Loucy (cell line): ENCODE measurements around the gene BIN1.

Experiments used
- H2AFZ ChIP-seq: fragments of 200-600 bp; sonication (generic); 2 replicates; pipeline ENCODE4 v1.6.0; 2016; ENCODE audit warnings: antibody characterized with exemption, mild to moderate bottlenecking, low read length, moderate library complexity
- H3F3A ChIP-seq: fragments of 200-600 bp; 2 replicates; pipeline ENCODE4 v1.6.0; 2016; ENCODE audit warnings: antibody characterized with exemption, low read depth, mild to moderate bottlenecking
- H3K27me3 ChIP-seq: fragments of 200-600 bp; sonication (generic); 2 replicates; pipeline ENCODE4 v1.6.1; 2014; ENCODE audit warnings: low read length, mild to moderate bottlenecking; ENCODE audit not compliant: insufficient read depth, poor library complexity, severe bottlenecking
- H3K36me3 ChIP-seq: fragments of 200-600 bp; sonication (generic); 2 replicates; pipeline ENCODE4 v1.6.1; 2016; ENCODE audit warnings: low read length; ENCODE audit not compliant: insufficient read depth
- H3K4me1 ChIP-seq: fragments of 200-600 bp; sonication (generic); 2 replicates; pipeline ENCODE4 v1.5.1; 2014; ENCODE audit warnings: low read length, mild to moderate bottlenecking; ENCODE audit not compliant: insufficient read depth, poor library complexity, severe bottlenecking
- H3K4me2 ChIP-seq: fragments of 200-600 bp; sonication (generic); 2 replicates; pipeline ENCODE4 v1.6.0; 2014; ENCODE audit warnings: antibody characterized with exemption, low read length, low read depth, mild to moderate bottlenecking; ENCODE audit not compliant: poor library complexity, severe bottlenecking
- H3K4me3 ChIP-seq: fragments of 200-600 bp; sonication (generic); 2 replicates; pipeline ENCODE4 v1.5.1; 2014; ENCODE audit warnings: low read length, mild to moderate bottlenecking, mixed read lengths; ENCODE audit not compliant: poor library complexity, severe bottlenecking
- H3K79me2 ChIP-seq: fragments of 200-600 bp; sonication (generic); 2 replicates; pipeline ENCODE4 v1.6.1; 2014; ENCODE audit warnings: low read length; ENCODE audit not compliant: insufficient read depth
- H3K9ac ChIP-seq: fragments of 200-600 bp; sonication (generic); 2 replicates; pipeline ENCODE4 v1.6.0; 2014; ENCODE audit warnings: mild to moderate bottlenecking, low read depth, low read length, moderate library complexity; ENCODE audit not compliant: poor library complexity, severe bottlenecking
- H3K9me2 ChIP-seq: fragments of 200-600 bp; sonication (generic); replicated peaks from 2 replicates; pipeline ENCODE4 v1.6.1; 2016; ENCODE audit warnings: low read depth, low read length, mixed read lengths
- H3K9me3 ChIP-seq: fragments of 200-600 bp; sonication (generic); 2 replicates; pipeline ENCODE4 v1.6.1; 2014; ENCODE audit warnings: mild to moderate bottlenecking, antibody characterized with exemption, low read length, low read depth; ENCODE audit not compliant: insufficient read depth
- H4K20me1 ChIP-seq: fragments of 200-600 bp; sonication (generic); 2 replicates; pipeline ENCODE4 v1.6.0; 2014; ENCODE audit warnings: antibody characterized with exemption, low read length, mild to moderate bottlenecking; ENCODE audit not compliant: insufficient read depth, poor library complexity, severe bottlenecking
- EZH2phosphoT487 ChIP-seq: fragments of 200-600 bp; IDR thresholded peaks from 2 replicates; pipeline ENCODE4 v1.6.1; 2018; ENCODE audit warnings: antibody characterized with exemption, mild to moderate bottlenecking, moderate library complexity, borderline replicate concordance
- TF ChIP-seq, protein P1 (sequence below): fragments of 200-600 bp; sonication (generic); conservative IDR thresholded peaks from 2 replicates; pipeline ENCODE4 v1.5.1; 2014; ENCODE audit warnings: mild to moderate bottlenecking, antibody characterized with exemption, low read length

The BIN1 gene

DNA sequence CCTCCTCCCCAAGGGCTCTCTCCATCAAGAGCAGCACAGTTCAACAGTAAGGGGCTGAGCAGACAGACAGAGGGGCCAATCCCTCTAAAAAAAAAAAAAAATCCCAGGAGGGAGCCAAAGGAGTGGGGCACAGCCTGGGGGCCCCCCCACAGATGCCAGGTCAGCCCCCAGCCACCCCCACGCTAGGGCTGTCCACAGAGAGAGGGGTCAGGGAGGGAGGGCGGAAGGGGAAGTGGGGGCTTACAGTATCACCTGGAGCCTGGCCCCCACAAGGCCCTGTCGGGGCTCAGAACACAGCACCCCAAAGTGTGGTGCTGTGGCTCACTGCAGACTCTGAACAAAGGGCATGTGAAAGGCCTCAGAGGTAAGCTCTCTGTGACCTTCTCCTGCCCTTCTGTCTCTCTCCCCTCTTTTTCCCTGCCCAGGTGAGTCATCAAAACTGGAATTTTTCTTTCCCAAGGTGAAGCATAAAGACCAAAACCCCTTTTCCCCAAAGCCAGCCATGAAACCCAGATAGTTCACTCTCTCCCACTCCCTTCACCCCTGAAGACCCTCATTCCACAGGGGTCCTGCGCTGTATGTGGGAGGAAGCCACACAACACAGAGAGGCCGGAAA is 13.9 kb downstream of the BIN1 start:
- Histone ChIP-seq H3K9me2 (no peaks in the 10 kb centered on the region), H3K79me2 (no peaks in the 10 kb centered on the region), H3K9ac (no peak overlapping the region), H3K9me3 (no peaks in the 10 kb centered on the region), H3K4me3 (no peak overlapping the region), H2AFZ (no peak overlapping the region), H3K27me3 (no peaks in the 10 kb centered on the region), H3K36me3 (no peaks in the 10 kb centered on the region), H4K20me1 (no peaks in the 10 kb centered on the region), H3K4me1 (no peaks in the 10 kb centered on the region), H3F3A (no peaks in the 10 kb centered on the region), H3K4me2 (no peak overlapping the region)
- TF ChIP-seq EZH2phosphoT487, result no peak
- TF ChIP-seq, protein P1, sequence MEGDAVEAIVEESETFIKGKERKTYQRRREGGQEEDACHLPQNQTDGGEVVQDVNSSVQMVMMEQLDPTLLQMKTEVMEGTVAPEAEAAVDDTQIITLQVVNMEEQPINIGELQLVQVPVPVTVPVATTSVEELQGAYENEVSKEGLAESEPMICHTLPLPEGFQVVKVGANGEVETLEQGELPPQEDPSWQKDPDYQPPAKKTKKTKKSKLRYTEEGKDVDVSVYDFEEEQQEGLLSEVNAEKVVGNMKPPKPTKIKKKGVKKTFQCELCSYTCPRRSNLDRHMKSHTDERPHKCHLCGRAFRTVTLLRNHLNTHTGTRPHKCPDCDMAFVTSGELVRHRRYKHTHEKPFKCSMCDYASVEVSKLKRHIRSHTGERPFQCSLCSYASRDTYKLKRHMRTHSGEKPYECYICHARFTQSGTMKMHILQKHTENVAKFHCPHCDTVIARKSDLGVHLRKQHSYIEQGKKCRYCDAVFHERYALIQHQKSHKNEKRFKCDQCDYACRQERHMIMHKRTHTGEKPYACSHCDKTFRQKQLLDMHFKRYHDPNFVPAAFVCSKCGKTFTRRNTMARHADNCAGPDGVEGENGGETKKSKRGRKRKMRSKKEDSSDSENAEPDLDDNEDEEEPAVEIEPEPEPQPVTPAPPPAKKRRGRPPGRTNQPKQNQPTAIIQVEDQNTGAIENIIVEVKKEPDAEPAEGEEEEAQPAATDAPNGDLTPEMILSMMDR, result no peak

DNA sequence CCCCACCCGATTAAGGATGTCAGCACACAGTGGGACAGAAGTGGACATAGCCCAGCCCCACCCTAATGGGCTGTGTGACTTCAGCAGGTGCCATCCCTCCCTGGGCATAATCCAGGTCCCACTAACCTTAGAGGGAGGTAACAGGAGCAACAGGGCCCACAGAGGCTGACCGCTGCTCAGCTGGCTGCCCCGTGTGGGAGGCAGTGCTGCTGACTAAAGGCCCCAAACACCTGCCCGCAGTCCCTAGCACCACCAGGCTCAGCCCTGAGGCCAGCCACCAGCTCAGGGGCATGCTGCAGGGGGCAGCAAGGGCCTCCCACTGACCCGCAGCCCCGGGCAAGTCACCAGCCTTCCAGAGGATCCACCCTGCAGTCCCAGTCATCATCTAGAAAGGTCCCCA is 14.6 kb downstream of the BIN1 start:
- TF ChIP-seq, protein P1, result no peak
- TF ChIP-seq EZH2phosphoT487, result no peak
- H3K4me1 ChIP-seq, result no peaks in the 10 kb centered on the region
- H3K4me3 ChIP-seq, result no peak overlapping the region
- H3F3A ChIP-seq, result no peaks in the 10 kb centered on the region
- no peaks in the 10 kb centered on the region for H4K20me1 ChIP-seq
- H3K36me3 ChIP-seq, result no peaks in the 10 kb centered on the region
- no peak overlapping the region for H3K4me2 ChIP-seq
- H3K79me2 ChIP-seq, result no peaks in the 10 kb centered on the region
- H3K9ac ChIP-seq, result no peak overlapping the region
- no peaks in the 10 kb centered on the region for H3K27me3 ChIP-seq
- no peak overlapping the region for H2AFZ ChIP-seq
- H3K9me2 ChIP-seq, result no peaks in the 10 kb centered on the region
- H3K9me3 ChIP-seq, result no peaks in the 10 kb centered on the region

DNA sequence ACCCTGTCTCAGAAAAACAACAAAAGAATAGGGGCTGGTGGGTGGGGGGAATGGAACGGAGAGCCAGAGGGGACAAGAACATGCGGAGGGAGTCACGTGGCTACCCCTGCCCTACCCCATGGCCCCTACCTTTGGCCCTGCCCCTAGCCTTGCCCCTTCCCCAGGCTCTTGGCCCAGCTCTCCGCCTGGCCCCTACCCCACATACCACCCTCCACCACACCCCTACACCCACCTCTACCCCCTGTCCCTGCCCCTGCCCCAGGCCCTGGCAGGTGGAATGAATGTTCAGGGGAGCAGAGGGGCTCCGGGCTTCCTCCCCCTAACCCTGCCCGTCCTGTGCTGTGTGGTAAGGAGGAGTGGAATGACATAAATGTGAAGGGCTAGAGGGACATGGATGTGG is 15.1 kb downstream of the BIN1 start:
- H3K9me2 ChIP-seq, result no peaks in the 10 kb centered on the region
- H3K27me3 ChIP-seq, result no peaks in the 10 kb centered on the region
- no peaks in the 10 kb centered on the region for H3K9me3 ChIP-seq
- no peaks in the 10 kb centered on the region for H3K79me2 ChIP-seq
- no peaks in the 10 kb centered on the region for H3K4me1 ChIP-seq
- H3K4me3 ChIP-seq, result no peak overlapping the region
- TF ChIP-seq EZH2phosphoT487, result no peak
- TF ChIP-seq, protein P1, result no peak
- no peaks in the 10 kb centered on the region for H3K36me3 ChIP-seq
- H2AFZ ChIP-seq, result no peak overlapping the region
- no peaks in the 10 kb centered on the region for H4K20me1 ChIP-seq
- no peak overlapping the region for H3K9ac ChIP-seq
- no peak overlapping the region for H3K4me2 ChIP-seq
- no peaks in the 10 kb centered on the region for H3F3A ChIP-seq
